SU-DHL-6 (cell line): ENCODE results near the gene POLA1.

Source experiments
- H2AFZ ChIP-seq: fragments of 200-600 bp; sonication (generic); 2 replicates; pipeline ENCODE4 v1.6.1; 2014; ENCODE audit warnings: low read depth, mild to moderate bottlenecking, moderate library complexity, mixed read lengths, antibody characterized with exemption, low read length; ENCODE audit not compliant: severe bottlenecking
- H3F3A ChIP-seq: fragments of 200-600 bp; shearing (Covaris generic); 2 replicates; pipeline ENCODE4 v1.6.0; 2016; ENCODE audit warnings: antibody characterized with exemption, mild to moderate bottlenecking; ENCODE audit not compliant: insufficient read depth
- H3K27ac ChIP-seq: fragments of 200-600 bp; sonication (generic); 2 replicates; pipeline ENCODE4 v1.5.1; 2016; ENCODE audit warnings: low read depth, mild to moderate bottlenecking, low read length, moderate library complexity, mixed read lengths
- H3K27me3 ChIP-seq: fragments of 200-600 bp; sonication (generic), shearing (Covaris generic); 2 replicates; pipeline ENCODE4 v1.6.0; 2014; ENCODE audit warnings: mild to moderate bottlenecking, low read length
- H3K36me3 ChIP-seq: fragments of 200-600 bp; sonication (generic); 2 replicates; pipeline ENCODE4 v1.6.1; 2014; ENCODE audit warnings: mild to moderate bottlenecking, low read length, mixed read lengths
- H3K4me2 ChIP-seq: fragments of 300-600, 200-600 bp; shearing (Covaris generic), sonication (generic); 2 replicates; pipeline ENCODE4 v1.6.0; 2014; ENCODE audit warnings: low read length, low read depth, mild to moderate bottlenecking; ENCODE audit not compliant: poor library complexity, severe bottlenecking
- H3K4me3 ChIP-seq: fragments of 200-600 bp; sonication (generic); 2 replicates; pipeline ENCODE4 v1.5.1; 2014; ENCODE audit warnings: antibody characterized with exemption, low read length, mild to moderate bottlenecking, mixed read lengths; ENCODE audit not compliant: insufficient read depth, poor library complexity, severe bottlenecking
- H3K79me2 ChIP-seq: fragments of 200-600 bp; sonication (generic); 2 replicates; pipeline ENCODE4 v1.6.1; 2014; ENCODE audit warnings: mild to moderate bottlenecking, low read length, moderate library complexity; ENCODE audit not compliant: insufficient read depth
- H3K9ac ChIP-seq: fragments of 200-600 bp; sonication (generic); 2 replicates; pipeline ENCODE4 v1.7.0; 2014; ENCODE audit warnings: mild to moderate bottlenecking, low read length
- H3K9me2 ChIP-seq: fragments of 200-600 bp; sonication (generic); replicated peaks from 2 replicates; pipeline ENCODE4 v1.6.1; 2014; ENCODE audit warnings: low read length; ENCODE audit not compliant: insufficient read depth
- H3K9me3 ChIP-seq: fragments of 200-600 bp; sonication (generic); 2 replicates; pipeline ENCODE4 v1.6.1; 2014; ENCODE audit warnings: low read length, mixed read lengths; ENCODE audit not compliant: insufficient read depth
- H4K20me1 ChIP-seq: fragments of 200-600 bp; sonication (generic); 2 replicates; pipeline ENCODE4 v1.6.1; 2014; ENCODE audit warnings: low read depth, mild to moderate bottlenecking, antibody characterized with exemption, low read length, moderate library complexity, mixed read lengths
- EZH2phosphoT487 ChIP-seq: fragments of 200-600 bp; sonication (generic), shearing (Covaris generic); conservative IDR thresholded peaks from 2 replicates; pipeline ENCODE4 v1.6.1; 2018; ENCODE audit warnings: mild to moderate bottlenecking, antibody characterized with exemption, low read length, moderate library complexity, mixed read lengths
- TF ChIP-seq, protein P1 (sequence below): fragments of 200-600 bp; sonication (generic); IDR thresholded peaks from one replicate; pipeline ENCODE4 v1.5.1; 2017; ENCODE audit warnings: antibody characterized with exemption, mild to moderate bottlenecking, low read length, moderate library complexity; ENCODE audit not compliant: insufficient read depth, poor library complexity, severe bottlenecking

POLA1 gene

DNA sequence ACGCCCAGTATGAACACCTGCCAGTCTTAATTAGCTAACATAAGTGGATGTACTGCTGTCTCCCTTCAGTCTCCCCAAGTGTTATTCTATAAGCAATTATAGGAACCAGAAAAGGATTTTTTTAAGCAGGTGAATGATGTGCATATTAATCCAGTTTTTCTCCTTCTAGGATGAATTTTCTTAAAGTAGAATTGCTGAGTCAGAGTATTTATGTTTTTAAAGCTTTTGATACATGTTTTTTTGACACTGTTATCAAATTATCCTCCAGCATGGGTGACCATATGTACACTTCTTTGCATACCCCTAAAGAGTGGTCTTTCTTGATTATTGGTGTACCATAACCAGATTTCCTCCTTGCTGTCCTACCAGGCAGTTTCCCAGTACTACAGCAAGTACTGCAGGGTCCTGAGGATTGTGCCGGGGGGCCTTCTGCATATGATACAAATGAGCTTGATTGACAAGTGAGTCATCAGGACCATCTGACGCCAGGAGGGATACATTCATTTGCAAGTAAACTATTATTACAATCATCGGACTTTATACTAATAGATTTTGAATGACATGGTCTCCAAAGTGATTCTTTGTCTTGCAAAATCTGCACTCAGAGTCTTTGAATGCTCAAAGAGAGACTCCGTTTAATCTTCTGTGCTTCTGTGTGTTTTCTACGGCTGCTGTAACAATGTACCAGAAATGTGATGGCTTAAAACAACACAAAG lies 35.9 kb upstream of the POLA1 start:
- Histone ChIP-seq H3K79me2 (no peaks in the 10 kb centered on the region), H3K9me2 (no peaks in the 10 kb centered on the region), H4K20me1 (no peaks in the 10 kb centered on the region), H2AFZ (no peak overlapping the region), H3K27ac (no peak overlapping the region), H3K27me3 (no peaks in the 10 kb centered on the region), H3K9me3 (no peaks in the 10 kb centered on the region), H3K36me3 (no peaks in the 10 kb centered on the region), H3K9ac (no peak overlapping the region), H3K4me2 (no peak overlapping the region), H3K4me3 (no peak overlapping the region), H3F3A (no peaks in the 10 kb centered on the region)
- TF ChIP-seq EZH2phosphoT487: no peak
- TF ChIP-seq, protein P1, sequence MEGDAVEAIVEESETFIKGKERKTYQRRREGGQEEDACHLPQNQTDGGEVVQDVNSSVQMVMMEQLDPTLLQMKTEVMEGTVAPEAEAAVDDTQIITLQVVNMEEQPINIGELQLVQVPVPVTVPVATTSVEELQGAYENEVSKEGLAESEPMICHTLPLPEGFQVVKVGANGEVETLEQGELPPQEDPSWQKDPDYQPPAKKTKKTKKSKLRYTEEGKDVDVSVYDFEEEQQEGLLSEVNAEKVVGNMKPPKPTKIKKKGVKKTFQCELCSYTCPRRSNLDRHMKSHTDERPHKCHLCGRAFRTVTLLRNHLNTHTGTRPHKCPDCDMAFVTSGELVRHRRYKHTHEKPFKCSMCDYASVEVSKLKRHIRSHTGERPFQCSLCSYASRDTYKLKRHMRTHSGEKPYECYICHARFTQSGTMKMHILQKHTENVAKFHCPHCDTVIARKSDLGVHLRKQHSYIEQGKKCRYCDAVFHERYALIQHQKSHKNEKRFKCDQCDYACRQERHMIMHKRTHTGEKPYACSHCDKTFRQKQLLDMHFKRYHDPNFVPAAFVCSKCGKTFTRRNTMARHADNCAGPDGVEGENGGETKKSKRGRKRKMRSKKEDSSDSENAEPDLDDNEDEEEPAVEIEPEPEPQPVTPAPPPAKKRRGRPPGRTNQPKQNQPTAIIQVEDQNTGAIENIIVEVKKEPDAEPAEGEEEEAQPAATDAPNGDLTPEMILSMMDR: no peak

DNA sequence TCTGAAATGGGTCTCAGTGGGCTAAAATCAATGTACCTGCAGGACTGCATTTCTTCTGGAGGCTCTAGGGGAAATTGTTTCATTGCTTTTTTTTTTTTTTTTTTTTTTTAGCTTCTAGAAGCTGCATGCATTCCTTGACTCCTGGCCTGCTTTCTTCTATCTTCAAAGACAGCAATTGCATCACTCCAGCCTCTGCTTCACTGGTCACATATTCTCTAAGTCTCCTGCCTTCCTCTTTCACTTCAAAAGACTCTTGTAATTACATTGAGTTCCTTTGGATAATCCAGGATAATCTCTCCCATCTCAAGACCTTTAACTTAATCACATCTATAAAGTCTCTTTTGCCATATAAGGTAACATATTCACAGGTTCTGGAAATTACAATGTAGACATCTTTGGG lies 35.3 kb upstream of the POLA1 start:
- Histone ChIP-seq H3K27ac (no peak overlapping the region), H3K9me3 (no peaks in the 10 kb centered on the region), H2AFZ (no peak overlapping the region), H3K27me3 (no peaks in the 10 kb centered on the region), H3K79me2 (no peaks in the 10 kb centered on the region), H4K20me1 (no peaks in the 10 kb centered on the region), H3K9ac (no peak overlapping the region), H3K36me3 (no peaks in the 10 kb centered on the region), H3F3A (no peaks in the 10 kb centered on the region), H3K4me3 (no peak overlapping the region), H3K4me2 (no peak overlapping the region), H3K9me2 (no peaks in the 10 kb centered on the region)
- TF ChIP-seq, protein P1: no peak
- no peak for TF ChIP-seq EZH2phosphoT487

DNA sequence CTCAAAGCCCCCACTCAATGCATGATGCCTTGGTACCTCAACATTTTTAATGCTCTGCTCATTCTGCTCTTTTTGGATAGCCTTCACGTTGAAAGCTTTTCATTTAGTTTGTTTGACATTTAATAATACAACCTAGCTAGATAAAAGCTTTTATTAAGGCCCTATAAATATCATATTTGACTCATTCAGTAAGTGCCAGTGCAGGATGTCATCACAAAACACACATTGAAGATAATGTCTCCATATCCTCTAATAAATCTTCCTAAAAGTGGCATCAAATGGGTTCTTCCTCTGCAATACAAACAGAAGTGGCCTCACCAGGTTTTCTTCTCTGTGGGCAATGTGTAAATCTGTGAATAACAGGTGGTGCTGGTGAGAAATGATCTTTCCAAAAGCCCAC lies 34.6 kb upstream of the POLA1 start:
- H3K4me2 ChIP-seq: no peak overlapping the region
- H3F3A ChIP-seq: no peaks in the 10 kb centered on the region
- H3K27me3 ChIP-seq: no peaks in the 10 kb centered on the region
- TF ChIP-seq, protein P1: no peak
- no peak for TF ChIP-seq EZH2phosphoT487
- H4K20me1 ChIP-seq: no peaks in the 10 kb centered on the region
- H3K79me2 ChIP-seq: no peaks in the 10 kb centered on the region
- no peak overlapping the region for H3K9ac ChIP-seq
- H3K4me3 ChIP-seq: no peak overlapping the region
- H2AFZ ChIP-seq: no peak overlapping the region
- H3K9me3 ChIP-seq: no peaks in the 10 kb centered on the region
- H3K27ac ChIP-seq: no peak overlapping the region
- H3K36me3 ChIP-seq: no peaks in the 10 kb centered on the region
- H3K9me2 ChIP-seq: no peaks in the 10 kb centered on the region
